AG04450 (cell line): ENCODE results near the gene MRPL48. TPM values are rescaled to one million over a fixed set of nuclear protein-coding genes. Genes with fewer than 3 reads are reported as not detected.

Experiments used
- CTCF ChIA-PET: fragments of 300-600, 350-600 bp; formaldehyde crosslinking; extraction: SDS; loops from one replicate; lab custom pipeline; 2022; ENCODE audit warnings: antibody characterized with exemption, inconsistent platforms; lab: Charles Lee
- POLR2A ChIA-PET: fragments of 350-600 bp; formaldehyde crosslinking; extraction: SDS; loops from one replicate; lab custom pipeline; 2021; ENCODE audit warnings: antibody characterized with exemption, inconsistent platforms; lab: Yijun Ruan, JAX
- DNase-seq: peaks from one replicate; pipeline ENCODE4 v3.0.0-alpha.2; 2011; ENCODE audit warnings: low read depth, low spot score
- H3K27ac ChIP-seq: one replicate; pipeline ENCODE4 v1.5.1; 2012; ENCODE audit warnings: low read depth, low read length, control low read depth
- H3K27me3 ChIP-seq: one replicate; pipeline ENCODE4 v1.6.0; 2012; ENCODE audit warnings: low read length; ENCODE audit not compliant: control insufficient read depth, insufficient read depth
- H3K4me3 ChIP-seq: 2 replicates; pipeline ENCODE4 v1.5.1; 2011; ENCODE audit warnings: mild to moderate bottlenecking, low read depth, low read length, control low read depth
- H3K9me3 ChIP-seq: 2 replicates; pipeline ENCODE4 v1.5.1; 2012; ENCODE audit warnings: low read length; ENCODE audit not compliant: control insufficient read depth, insufficient read depth
- polyA plus RNA-seq: library from polyadenylated mRNA; depleted of rRNA; stranded (reverse); fragments of >200 nt; gene quantifications from 2 replicates; pipeline ENCODE4 v1.2.3, GENCODE V29; 2011
- TF ChIP-seq, protein P1 (sequence below): IDR thresholded peaks from 2 replicates; pipeline ENCODE4 v1.5.1; 2011; ENCODE audit warnings: low read depth, low read length, control low read depth, inconsistent platforms

The MRPL48 gene
- polyA plus RNA-seq, 1 experiment, result 65.7 TPM

DNA sequence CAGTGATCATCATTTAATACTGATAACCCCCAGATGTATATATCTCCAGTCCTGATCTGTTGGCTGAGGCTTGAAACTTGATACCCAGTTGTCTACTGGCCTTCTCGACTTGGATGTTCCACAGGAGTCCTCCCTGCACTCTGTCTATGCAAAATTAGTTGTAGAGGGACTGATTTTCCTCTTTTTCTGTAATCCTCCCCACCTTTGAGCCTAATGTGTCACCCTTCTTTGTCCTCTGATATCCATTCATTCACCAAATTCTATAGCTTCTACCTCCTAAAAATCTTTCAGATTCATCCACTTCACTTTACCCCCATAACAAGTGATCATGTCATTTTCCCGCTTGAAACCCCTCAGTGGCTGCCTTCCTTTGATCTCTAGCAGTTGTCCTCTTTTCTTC lies 72.5 kb downstream of the MRPL48 start:
- ChIA-PET POLR2A (no interaction called here), CTCF (no interaction called here)
- H3K27ac ChIP-seq, result no peak overlapping the region
- no peak for DNase-seq
- no peaks in the 10 kb centered on the region for H3K9me3 ChIP-seq
- TF ChIP-seq, protein P1, sequence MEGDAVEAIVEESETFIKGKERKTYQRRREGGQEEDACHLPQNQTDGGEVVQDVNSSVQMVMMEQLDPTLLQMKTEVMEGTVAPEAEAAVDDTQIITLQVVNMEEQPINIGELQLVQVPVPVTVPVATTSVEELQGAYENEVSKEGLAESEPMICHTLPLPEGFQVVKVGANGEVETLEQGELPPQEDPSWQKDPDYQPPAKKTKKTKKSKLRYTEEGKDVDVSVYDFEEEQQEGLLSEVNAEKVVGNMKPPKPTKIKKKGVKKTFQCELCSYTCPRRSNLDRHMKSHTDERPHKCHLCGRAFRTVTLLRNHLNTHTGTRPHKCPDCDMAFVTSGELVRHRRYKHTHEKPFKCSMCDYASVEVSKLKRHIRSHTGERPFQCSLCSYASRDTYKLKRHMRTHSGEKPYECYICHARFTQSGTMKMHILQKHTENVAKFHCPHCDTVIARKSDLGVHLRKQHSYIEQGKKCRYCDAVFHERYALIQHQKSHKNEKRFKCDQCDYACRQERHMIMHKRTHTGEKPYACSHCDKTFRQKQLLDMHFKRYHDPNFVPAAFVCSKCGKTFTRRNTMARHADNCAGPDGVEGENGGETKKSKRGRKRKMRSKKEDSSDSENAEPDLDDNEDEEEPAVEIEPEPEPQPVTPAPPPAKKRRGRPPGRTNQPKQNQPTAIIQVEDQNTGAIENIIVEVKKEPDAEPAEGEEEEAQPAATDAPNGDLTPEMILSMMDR, result no peak
- no peak overlapping the region for H3K4me3 ChIP-seq
- no peaks in the 10 kb centered on the region for H3K27me3 ChIP-seq

DNA sequence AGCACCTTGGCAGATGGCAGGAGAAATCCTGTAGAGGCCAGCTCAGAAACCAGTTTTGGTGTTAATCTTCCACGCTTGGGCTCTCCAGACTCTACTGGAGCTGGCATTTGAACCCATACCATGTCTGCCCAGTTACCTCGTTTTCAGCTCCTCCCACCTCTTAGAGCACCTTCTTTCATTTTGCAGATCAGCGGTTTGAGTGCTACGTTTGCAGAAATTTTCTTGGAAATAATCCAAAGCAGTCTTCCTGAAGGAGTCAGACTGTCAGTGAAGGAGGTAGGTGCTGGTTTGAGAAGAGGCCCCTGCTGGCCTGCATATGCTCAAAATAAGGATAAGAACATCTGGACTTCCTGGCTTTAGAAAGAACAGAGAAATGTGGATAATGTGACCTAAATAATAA lies 75.3 kb downstream of the MRPL48 start:
- TF ChIP-seq, protein P1, result no peak
- ChIA-PET CTCF (no interaction called here), POLR2A (no interaction called here)
- H3K9me3 ChIP-seq, result no peaks in the 10 kb centered on the region
- no peaks in the 10 kb centered on the region for H3K27me3 ChIP-seq
- no peak for DNase-seq
- no peak overlapping the region for H3K4me3 ChIP-seq
- no peak overlapping the region for H3K27ac ChIP-seq

GRCh38 chr11:73866095-73866579 lies 78.5 kb downstream of the MRPL48 start:
- POLR2A ChIA-PET, result interaction anchor here (0.6 to 1.7 kb wide), 6 partner anchors 9 to 105 kb away, joined by 3 to 7 read pairs (median 4); partner anchors contain the start of genes MRPL48 and RAB6A
- H3K4me3 ChIP-seq, result no peak overlapping the region
- H3K27me3 ChIP-seq, result no peaks in the 10 kb centered on the region
- DNase-seq, result no peak
- no peaks in the 10 kb centered on the region for H3K9me3 ChIP-seq
- CTCF ChIA-PET, result no interaction called here
- H3K27ac ChIP-seq, result peak overlapping the region; percentile 90
- TF ChIP-seq, protein P1, result no peak

GRCh38 chr11:73866586-73866996 lies 78.9 kb downstream of the MRPL48 start:
- Histone ChIP-seq H3K9me3 (no peaks in the 10 kb centered on the region), H3K27ac (peak overlapping the region; percentile 90), H3K4me3 (0 out of 2 replicates have a peak overlapping the region, but pooled peaks have one; percentile 7), H3K27me3 (no peaks in the 10 kb centered on the region)
- CTCF ChIA-PET, result no interaction called here
- TF ChIP-seq, protein P1, result no peak
- POLR2A ChIA-PET, result interaction anchor here (0.6 to 1.7 kb wide), 6 partner anchors 9 to 106 kb away, joined by 3 to 7 read pairs (median 4); partner anchors contain the start of genes MRPL48 and RAB6A
- DNase-seq, result peak; percentile 62

- CTCF ChIA-PET, result no interaction called here
Observed at GRCh38 chr11:73869332-73869949, 81.8 kb downstream of the MRPL48 start.

More at GRCh38 chr11:73869332-73869949, 81.8 kb downstream of the MRPL48 start:
- Histone ChIP-seq H3K4me3 (no peak overlapping the region), H3K27ac (no peak overlapping the region), H3K9me3 (no peaks in the 10 kb centered on the region), H3K27me3 (no peaks in the 10 kb centered on the region)
- TF ChIP-seq, protein P1, result no peak
- POLR2A ChIA-PET, result no interaction called here
- DNase-seq, result no peak
